ENCODE measurements around the gene PTPDC1.
"Not testable (repeated sequence)": the region's sequence is repeated elsewhere in the genome, so short reads cannot be mapped to it uniquely, and the experiment has no call there.

PTPDC1 gene

DNA sequence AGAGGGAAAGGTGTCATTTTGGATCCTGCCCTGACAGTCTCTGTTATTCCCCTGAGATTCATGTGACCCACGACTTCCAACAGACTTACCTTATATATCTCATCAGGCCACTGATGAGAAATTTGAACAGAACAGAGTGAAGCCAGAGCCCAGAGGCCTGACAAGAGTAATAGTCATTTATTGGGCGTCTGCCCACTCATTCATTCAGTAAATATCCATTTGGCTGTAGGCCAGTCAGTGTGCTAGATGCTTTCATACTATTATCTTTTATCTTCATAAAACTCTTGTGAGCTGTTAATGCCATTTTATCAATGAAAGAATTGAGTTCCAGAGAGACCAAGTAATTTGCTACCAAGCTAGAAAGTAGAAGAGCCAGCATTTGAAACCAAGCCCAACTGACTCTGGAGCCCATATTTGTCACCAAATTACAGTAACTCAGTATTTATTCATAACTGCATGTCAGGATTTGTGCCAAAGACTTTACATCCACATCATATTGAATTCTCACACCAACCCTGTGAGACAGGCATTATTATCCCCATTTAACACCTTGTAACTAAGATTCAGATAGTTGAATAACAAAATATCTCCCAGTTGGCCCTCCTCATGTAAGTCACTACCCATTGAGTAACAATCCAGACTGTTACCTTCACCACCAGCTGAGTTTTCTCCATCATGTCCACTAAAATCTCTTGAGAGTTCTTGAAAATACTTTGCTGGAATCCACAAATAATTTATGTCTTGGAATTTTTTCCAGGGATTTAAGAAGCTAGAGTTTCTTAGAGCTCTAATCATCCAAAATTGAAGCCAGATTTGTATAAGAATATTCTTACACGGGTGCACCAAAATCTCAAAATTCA, 2.5 kb downstream of the PTPDC1 start:
- TF ChIP-seq, protein P1, sequence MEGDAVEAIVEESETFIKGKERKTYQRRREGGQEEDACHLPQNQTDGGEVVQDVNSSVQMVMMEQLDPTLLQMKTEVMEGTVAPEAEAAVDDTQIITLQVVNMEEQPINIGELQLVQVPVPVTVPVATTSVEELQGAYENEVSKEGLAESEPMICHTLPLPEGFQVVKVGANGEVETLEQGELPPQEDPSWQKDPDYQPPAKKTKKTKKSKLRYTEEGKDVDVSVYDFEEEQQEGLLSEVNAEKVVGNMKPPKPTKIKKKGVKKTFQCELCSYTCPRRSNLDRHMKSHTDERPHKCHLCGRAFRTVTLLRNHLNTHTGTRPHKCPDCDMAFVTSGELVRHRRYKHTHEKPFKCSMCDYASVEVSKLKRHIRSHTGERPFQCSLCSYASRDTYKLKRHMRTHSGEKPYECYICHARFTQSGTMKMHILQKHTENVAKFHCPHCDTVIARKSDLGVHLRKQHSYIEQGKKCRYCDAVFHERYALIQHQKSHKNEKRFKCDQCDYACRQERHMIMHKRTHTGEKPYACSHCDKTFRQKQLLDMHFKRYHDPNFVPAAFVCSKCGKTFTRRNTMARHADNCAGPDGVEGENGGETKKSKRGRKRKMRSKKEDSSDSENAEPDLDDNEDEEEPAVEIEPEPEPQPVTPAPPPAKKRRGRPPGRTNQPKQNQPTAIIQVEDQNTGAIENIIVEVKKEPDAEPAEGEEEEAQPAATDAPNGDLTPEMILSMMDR (IDR thresholded peaks at IDR 0.05; ENCODE audit: low read length, missing control alignments), result no peak
- H3K4me3 ChIP-seq (replicated peaks; ENCODE audit: low read depth, low read length), result no peak overlapping the region
- DNase-seq (ENCODE audit: low read depth), result peak; percentile 82

- DNase-seq (ENCODE audit: low read depth); H3K4me3 ChIP-seq (replicated peaks; ENCODE audit: low read depth, low read length): not testable (repeated sequence)
Observed at GRCh38 chr9:94094219-94095145, 10.2 kb downstream of the PTPDC1 start.

DNA sequence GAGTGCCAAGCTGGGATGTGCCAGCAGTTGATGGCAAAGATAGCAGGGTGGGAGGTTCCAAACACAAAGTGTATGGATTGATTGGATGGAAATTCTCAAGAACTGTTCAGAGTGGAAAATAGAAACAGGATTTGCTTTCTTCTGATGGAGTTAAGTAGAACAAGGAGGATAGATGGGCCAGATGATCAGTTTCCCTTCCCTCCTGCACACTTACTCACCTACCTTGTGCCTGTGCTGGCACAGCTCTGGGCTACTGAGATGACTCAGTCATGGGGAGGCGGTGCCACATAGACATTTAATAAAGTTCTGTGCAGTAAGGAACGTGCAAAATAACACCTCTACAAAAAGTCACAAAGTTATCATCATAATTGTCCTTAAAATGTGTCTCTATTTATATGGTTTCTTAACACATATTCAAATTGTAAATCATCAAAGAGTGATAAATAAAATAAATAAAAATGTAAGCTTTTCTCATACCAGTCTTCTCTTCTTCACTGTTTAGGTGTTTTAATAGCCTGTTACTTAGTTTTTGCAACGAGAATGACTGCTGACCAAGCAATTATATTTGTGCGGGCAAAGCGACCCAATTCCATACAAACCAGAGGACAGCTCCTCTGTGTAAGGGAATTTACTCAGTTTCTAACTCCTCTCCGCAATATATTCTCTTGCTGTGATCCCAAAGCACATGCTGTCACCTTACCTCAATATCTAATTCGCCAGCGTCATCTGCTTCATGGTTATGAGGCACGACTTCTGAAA, 12.7 kb downstream of the PTPDC1 start:
- H3K4me3 ChIP-seq (replicated peaks; ENCODE audit: low read depth, low read length), result no peak overlapping the region
- DNase-seq (ENCODE audit: low read depth), result no peak
- TF ChIP-seq, protein P1 (IDR thresholded peaks at IDR 0.05; ENCODE audit: low read length, missing control alignments), result no peak

- TF ChIP-seq, protein P1 (IDR thresholded peaks at IDR 0.05; ENCODE audit: low read length, missing control alignments), result no peak
- peak; percentile 97 for DNase-seq (ENCODE audit: low read depth)
Observed at GRCh38 chr9:94097788-94098414, 13.6 kb downstream of the PTPDC1 start.

GRCh38 chr9:94100152-94100879, 16.1 kb downstream of the PTPDC1 start:
- H3K4me3 ChIP-seq (replicated peaks; ENCODE audit: low read depth, low read length), result no peak overlapping the region
- TF ChIP-seq, protein P1 (IDR thresholded peaks at IDR 0.05; ENCODE audit: low read length, missing control alignments), result no peak
- DNase-seq (ENCODE audit: low read depth), result no peak

More at GRCh38 chr9:94097788-94098414, 13.6 kb downstream of the PTPDC1 start:
- H3K4me3 ChIP-seq (replicated peaks; ENCODE audit: low read depth, low read length), result no peak overlapping the region

DNA sequence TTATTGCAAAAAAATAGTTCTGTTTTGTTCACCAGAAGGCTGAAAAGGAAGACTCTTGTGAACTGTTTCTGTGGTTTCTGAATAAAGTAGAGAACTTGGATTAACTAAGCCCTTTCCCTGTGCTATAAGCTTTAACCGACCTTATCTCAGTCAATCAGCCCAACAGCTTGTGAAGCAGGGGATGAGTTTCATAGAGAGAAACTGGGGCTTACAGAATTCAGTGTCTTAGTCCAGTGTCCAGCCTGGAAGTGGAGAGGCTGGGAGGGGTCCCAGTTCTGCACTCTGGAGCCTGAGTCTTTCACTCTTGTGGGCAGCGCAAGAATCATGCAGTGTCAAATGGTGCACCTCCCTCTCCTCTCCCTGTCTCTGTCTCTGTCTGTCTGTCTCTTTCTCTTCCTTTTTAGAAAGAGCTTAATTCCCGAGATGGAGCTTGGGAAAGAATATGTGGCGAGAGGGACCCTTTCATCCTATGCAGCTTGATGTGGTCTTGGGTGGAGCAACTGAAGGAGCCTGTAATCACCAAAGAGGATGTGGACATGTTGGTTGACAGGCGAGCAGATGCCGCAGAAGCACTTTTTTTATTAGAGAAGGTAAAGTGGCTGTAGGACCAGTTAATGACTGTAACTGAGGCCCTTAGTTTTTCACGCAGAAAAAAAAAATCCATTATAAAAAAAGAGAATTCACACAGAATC, 17.0 kb downstream of the PTPDC1 start:
- H3K4me3 ChIP-seq (replicated peaks; ENCODE audit: low read depth, low read length), result no peak overlapping the region
- TF ChIP-seq, protein P1 (IDR thresholded peaks at IDR 0.05; ENCODE audit: low read length, missing control alignments), result no peak
- DNase-seq (ENCODE audit: low read depth), result no peak
